SH-SY5Y (cell line): Measurements from ENCODE around the gene GRAMD2A.

Experiments
- GATA2 ChIP-seq: IDR thresholded peaks from 2 replicates; pipeline ENCODE4 v1.6.1; 2011; ENCODE audit warnings: mild to moderate bottlenecking, low read depth, low read length
- GATA3 ChIP-seq: IDR thresholded peaks from 2 replicates; pipeline ENCODE4 v1.6.1; 2011; ENCODE audit warnings: low read depth, mild to moderate bottlenecking, low read length, moderate library complexity

DNA sequence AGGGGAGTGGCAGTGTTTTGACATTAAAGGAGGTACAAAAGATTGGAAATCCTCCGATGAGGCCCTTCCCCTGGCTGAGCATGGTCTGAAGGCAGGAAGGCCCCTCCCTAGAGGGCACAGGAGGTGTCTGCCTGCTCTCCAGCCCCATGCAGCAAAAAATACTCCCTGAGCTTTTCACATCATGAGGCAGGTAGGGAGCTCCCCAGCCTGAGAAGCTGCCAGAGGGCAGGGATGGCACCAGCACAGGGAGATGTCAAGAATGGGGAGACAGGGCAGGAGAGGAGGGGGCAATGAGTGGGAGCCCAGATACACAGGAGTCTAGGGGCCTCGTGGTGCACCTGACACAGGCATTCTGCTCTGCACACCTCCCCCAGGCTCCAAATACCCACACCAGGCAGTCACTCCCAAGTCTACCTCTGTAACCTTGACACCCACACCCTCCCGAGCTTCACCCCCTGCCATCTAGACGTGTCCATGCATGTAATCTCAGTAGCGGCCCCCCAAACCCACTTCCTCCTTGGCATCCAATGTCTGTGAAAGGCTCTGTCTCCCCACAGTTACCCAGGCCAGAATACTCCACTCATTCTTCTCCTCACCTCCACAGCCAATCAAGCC is 22.9 kb downstream of the GRAMD2A start:
- no peak for TF ChIP-seq GATA3
- no peak for TF ChIP-seq GATA2
